Trophoblast cell (in vitro differentiated cells and primary cell): Measurements from ENCODE around the gene RNF166.

Experiments
- DNase-seq, 2 donors: peaks; one replicate each; pipeline ENCODE4 v3.0.0-alpha.2; 2016
- H2AFZ ChIP-seq: 2 replicates; pipeline ENCODE4 v1.6.1; 2013; ENCODE audit warnings: low read length, moderate library complexity, mild to moderate bottlenecking; ENCODE audit not compliant: insufficient read depth, poor library complexity
- H2AK5ac ChIP-seq: 2 replicates; pipeline ENCODE4 v1.6.1; 2013; ENCODE audit warnings: mild to moderate bottlenecking, low read length
- H2BK120ac ChIP-seq: 2 replicates; pipeline ENCODE4 v1.6.1; 2013; ENCODE audit warnings: low read length, mild to moderate bottlenecking, moderate library complexity; ENCODE audit not compliant: insufficient read depth, poor library complexity
- H2BK12ac ChIP-seq: 2 replicates; pipeline ENCODE4 v1.6.1; 2013; ENCODE audit warnings: mild to moderate bottlenecking, low read length, moderate library complexity
- H2BK5ac ChIP-seq: 2 replicates; pipeline ENCODE4 v1.6.1; 2013; ENCODE audit warnings: low read length, low read depth, moderate library complexity, mild to moderate bottlenecking; ENCODE audit not compliant: poor library complexity
- H3K14ac ChIP-seq: 2 replicates; pipeline ENCODE4 v1.6.1; 2013; ENCODE audit warnings: mild to moderate bottlenecking, low read length
- H3K18ac ChIP-seq: 2 replicates; pipeline ENCODE4 v1.6.1; 2013; ENCODE audit warnings: mild to moderate bottlenecking, low read length
- H3K23ac ChIP-seq: 2 replicates; pipeline ENCODE4 v1.6.1; 2013; ENCODE audit warnings: low read length
- H3K27ac ChIP-seq: 2 replicates; pipeline ENCODE4 v1.5.1; 2013; ENCODE audit warnings: low read depth, mild to moderate bottlenecking, inconsistent platforms, low read length, moderate library complexity
- H3K27me3 ChIP-seq: 2 replicates; pipeline ENCODE4 v1.6.1; 2013; ENCODE audit warnings: inconsistent platforms, mild to moderate bottlenecking, low read length, moderate library complexity; ENCODE audit not compliant: insufficient read depth
- H3K36me3 ChIP-seq, 2 experiments: 1 replicate in 1 of 2; 2 replicates in 1 of 2; pipeline ENCODE4 v1.6.1; 2013; ENCODE audit warnings: low read length in 2 of 2, mild to moderate bottlenecking in 2 of 2, moderate library complexity in 1 of 2; ENCODE audit not compliant: insufficient read depth in 2 of 2, control insufficient read depth in 1 of 2
- H3K4ac ChIP-seq: 2 replicates; pipeline ENCODE4 v1.6.1; 2013; ENCODE audit warnings: low read depth, mild to moderate bottlenecking, low read length, moderate library complexity
- H3K4me1 ChIP-seq, 2 experiments: 1 replicate in 1 of 2; 2 replicates in 1 of 2; pipeline ENCODE4 v1.6.1; 2013; ENCODE audit warnings: low read length in 2 of 2, mild to moderate bottlenecking in 2 of 2, moderate library complexity in 1 of 2; ENCODE audit not compliant: insufficient read depth in 2 of 2, control insufficient read depth in 1 of 2
- H3K4me2 ChIP-seq: 2 replicates; pipeline ENCODE4 v1.6.1; 2013; ENCODE audit warnings: inconsistent platforms, mild to moderate bottlenecking, low read length, moderate library complexity
- H3K4me3 ChIP-seq: 2 replicates; pipeline ENCODE4 v1.5.1; 2013; ENCODE audit warnings: mild to moderate bottlenecking, low read depth, low read length, inconsistent platforms
- H3K79me1 ChIP-seq: one replicate; pipeline ENCODE4 v1.6.1; 2013; ENCODE audit warnings: low read length
- H3K79me2 ChIP-seq: 2 replicates; pipeline ENCODE4 v1.6.1; 2013; ENCODE audit warnings: low read length, mild to moderate bottlenecking; ENCODE audit not compliant: control insufficient read depth, insufficient read depth, poor library complexity
- H3K9ac ChIP-seq: 2 replicates; pipeline ENCODE4 v1.6.1; 2013; ENCODE audit warnings: mild to moderate bottlenecking, low read length
- H3K9me3 ChIP-seq: 2 replicates; pipeline ENCODE4 v1.6.1; 2013; ENCODE audit warnings: low read depth, mild to moderate bottlenecking, control low read depth, inconsistent platforms, low read length; ENCODE audit not compliant: insufficient read depth
- H4K12ac ChIP-seq: 2 replicates; pipeline ENCODE4 v1.6.1; 2013; ENCODE audit warnings: low read depth, mild to moderate bottlenecking, low read length, moderate library complexity
- H4K8ac ChIP-seq: 2 replicates; pipeline ENCODE4 v1.6.1; 2013; ENCODE audit warnings: low read depth, mild to moderate bottlenecking, low read length, moderate library complexity
- H4K91ac ChIP-seq: one replicate; pipeline ENCODE4 v1.6.1; 2013; ENCODE audit warnings: low read depth, mild to moderate bottlenecking, low read length, moderate library complexity
- WGBS: extraction: QIAGEN DNeasy Blood & Tissue Kit; methylation state at CpG from one replicate; pipeline ENCODE4 v1.1.7; 2013; ENCODE audit warnings: missing lambda C conversion rate; ENCODE audit not compliant: insufficient read length, insufficient coverage; ENCODE audit errors: extremely low coverage; 5-methylcytosine and 5-hydroxymethylcytosine counted together

RNF166 gene

GRCh38 chr16:88685156-88686061 lies 20.8 kb downstream of the RNF166 start:
- Histone ChIP-seq H3K4me2 (peak overlapping the region; percentile 73), H3K27ac (no peak overlapping the region), H4K12ac (no peak overlapping the region), H4K91ac (no peak overlapping the region), H3K27me3 (peaks cover 5% of the 10 kb centered on the region), H2BK120ac (no peak overlapping the region), H4K8ac (no peak overlapping the region), H3K23ac (no peak overlapping the region), H3K79me2 (no peaks in the 10 kb centered on the region), H2AFZ (no peak overlapping the region), H3K18ac (no peak overlapping the region), H2BK12ac (no peak overlapping the region), H3K4ac (no peak overlapping the region), H3K9me3 (peaks cover 4% of the 10 kb centered on the region), H2BK5ac (no peak overlapping the region), H3K4me1 (peaks cover 6 to 10% of the 10 kb centered on the region in 2 experiments), H3K14ac (no peak overlapping the region), H3K9ac (no peak overlapping the region), H2AK5ac (no peak overlapping the region), H3K4me3 (no peak overlapping the region), H3K36me3 (no peaks in the 10 kb centered on the region), H3K79me1 (no peaks in the 10 kb centered on the region)
- peak in 1 of 2 donors; percentile 32 for DNase-seq
- WGBS = no CpG with 5 or more reads among the region's 33 CpGs

GRCh38 chr16:88684569-88685155 lies 21.5 kb downstream of the RNF166 start:
- Histone ChIP-seq H3K79me1 (no peaks in the 10 kb centered on the region), H3K36me3 (no peaks in the 10 kb centered on the region), H3K79me2 (no peaks in the 10 kb centered on the region), H2BK5ac (no peak overlapping the region), H4K8ac (no peak overlapping the region), H3K9ac (no peak overlapping the region), H2AFZ (no peak overlapping the region), H3K9me3 (peaks cover 4% of the 10 kb centered on the region), H2AK5ac (no peak overlapping the region), H4K12ac (no peak overlapping the region), H2BK120ac (no peak overlapping the region), H3K23ac (no peak overlapping the region), H3K18ac (no peak overlapping the region), H3K14ac (no peak overlapping the region), H3K4me2 (no peak overlapping the region), H3K4me3 (no peak overlapping the region), H3K4me1 (peaks cover 6 to 10% of the 10 kb centered on the region in 2 experiments), H2BK12ac (no peak overlapping the region), H3K4ac (no peak overlapping the region), H3K27ac (no peak overlapping the region), H3K27me3 (peaks cover 5% of the 10 kb centered on the region), H4K91ac (no peak overlapping the region)
- no peak for DNase-seq
- no CpG with 5 or more reads among the region's 15 CpGs for WGBS

GRCh38 chr16:88681709-88682451 lies 24.3 kb downstream of the RNF166 start:
- H3K79me2 ChIP-seq = no peaks in the 10 kb centered on the region
- no peak overlapping the region for H4K8ac ChIP-seq
- H3K27ac ChIP-seq = no peak overlapping the region
- peaks cover 5% of the 10 kb centered on the region for H3K27me3 ChIP-seq
- no peak overlapping the region for H2BK5ac ChIP-seq
- no peak overlapping the region for H2BK12ac ChIP-seq
- H3K4ac ChIP-seq = no peak overlapping the region
- peaks cover 6 to 15% of the 10 kb centered on the region in 2 experiments for H3K4me1 ChIP-seq
- DNase-seq = peak in 1 of 2 donors; percentile 24
- no peak overlapping the region for H3K9ac ChIP-seq
- H3K79me1 ChIP-seq = no peaks in the 10 kb centered on the region
- H4K12ac ChIP-seq = no peak overlapping the region
- no peak overlapping the region for H3K23ac ChIP-seq
- H3K4me3 ChIP-seq = no peak overlapping the region
- WGBS = no CpG with 5 or more reads among the region's 21 CpGs
- H2AFZ ChIP-seq = no peak overlapping the region
- no peak overlapping the region for H2BK120ac ChIP-seq
- H2AK5ac ChIP-seq = no peak overlapping the region
- H3K18ac ChIP-seq = no peak overlapping the region
- no peak overlapping the region for H4K91ac ChIP-seq
- H3K4me2 ChIP-seq = no peak overlapping the region
- H3K14ac ChIP-seq = no peak overlapping the region
- no peaks in the 10 kb centered on the region for H3K36me3 ChIP-seq
- peaks cover 4% of the 10 kb centered on the region for H3K9me3 ChIP-seq

GRCh38 chr16:88681084-88681680 lies 25.0 kb downstream of the RNF166 start:
- Histone ChIP-seq H3K79me2 (no peaks in the 10 kb centered on the region), H4K12ac (no peak overlapping the region), H3K9me3 (peaks cover 4% of the 10 kb centered on the region), H3K4ac (no peak overlapping the region), H3K23ac (no peak overlapping the region), H3K79me1 (no peaks in the 10 kb centered on the region), H4K8ac (no peak overlapping the region), H3K27me3 (peaks cover 5% of the 10 kb centered on the region), H3K18ac (no peak overlapping the region), H3K4me3 (no peak overlapping the region), H3K14ac (no peak overlapping the region), H3K36me3 (peaks cover 0 to 4% of the 10 kb centered on the region in 2 experiments), H2AK5ac (no peak overlapping the region), H2AFZ (no peak overlapping the region), H3K4me1 (peaks cover 2 to 11% of the 10 kb centered on the region in 2 experiments), H3K27ac (no peak overlapping the region), H3K4me2 (no peak overlapping the region), H2BK12ac (no peak overlapping the region), H2BK5ac (no peak overlapping the region), H4K91ac (no peak overlapping the region), H2BK120ac (no peak overlapping the region), H3K9ac (no peak overlapping the region)
- peak in 1 of 2 donors; percentile 41 for DNase-seq
- WGBS = no CpG with 5 or more reads among the region's 31 CpGs
